Heart left ventricle (tissue), 16 donors: ENCODE measurements around the gene HOXB7. TPM values are rescaled to one million over a fixed set of nuclear protein-coding genes. Genes with fewer than 3 reads are reported as not detected.

Source experiments
- ATAC-seq, 4 donors: fragments of 200-7000 bp; cut with Tn5 transposase; one replicate each; pipeline ENCODE4 v1.9.1; 2020 to 2022; ENCODE audit warnings: moderate library complexity in 4 of 4, mild to moderate bottlenecking in 3 of 4, moderate number of reproducible peaks in 1 of 4
- DNase-seq, 5 donors: peaks; one replicate each; pipeline ENCODE4 v3.0.0-alpha.2; 2020
- H3K27ac ChIP-seq, 12 donors: fragments of 200-600 bp; sonication (generic) in 4 of 12; one replicate each; pipeline versions ENCODE4 v1.5.0 to v1.8.0; 2016 to 2022; ENCODE audit warnings: mild to moderate bottlenecking in 2 of 12
- H3K27me3 ChIP-seq, 9 donors: fragments of 200-600 bp; sonication (generic) in 2 of 9; one replicate each; pipeline versions ENCODE4 v1.5.1 to v1.8.0; 2016 to 2022; ENCODE audit warnings: mild to moderate bottlenecking in 3 of 9
- H3K36me3 ChIP-seq, 9 donors: fragments of 200-600 bp; sonication (generic) in 2 of 9; one replicate each; pipeline versions ENCODE4 v1.5.0 to v1.8.0; 2018 to 2022; ENCODE audit warnings: mild to moderate bottlenecking in 2 of 9
- H3K4me1 ChIP-seq, 12 donors: fragments of 200-600 bp; sonication (generic) in 4 of 12; one replicate each; pipeline versions ENCODE4 v1.5.0 to v1.8.0; 2016 to 2022; ENCODE audit warnings: mild to moderate bottlenecking in 3 of 12
- H3K4me3 ChIP-seq, 12 donors: fragments of 200-600 bp; sonication (generic) in 4 of 12; one replicate each; pipeline versions ENCODE4 v1.5.0 to v1.8.0; 2017 to 2022; ENCODE audit warnings: mild to moderate bottlenecking in 9 of 12, moderate library complexity in 4 of 12
- H3K9me3 ChIP-seq, 12 donors: fragments of 200-600 bp; sonication (generic) in 4 of 12; one replicate each; pipeline versions ENCODE4 v1.5.0 to v1.8.0; 2016 to 2022; ENCODE audit warnings: mild to moderate bottlenecking in 1 of 12
- POLR2A ChIP-seq, 2 donors: fragments of 450-650 bp; IDR thresholded peaks; one replicate each; pipeline ENCODE4 v1.6.1; 2017; ENCODE audit warnings: antibody characterized with exemption in 2 of 2, mild to moderate bottlenecking in 2 of 2, moderate library complexity in 2 of 2
- WGBS, 4 donors: extraction: QIAGEN DNeasy Blood & Tissue Kit in 2 of 4; methylation state at CpG; one replicate each; pipeline versions ENCODE4 v1.1.5 to v1.1.7; 2013 to 2018; 5-methylcytosine and 5-hydroxymethylcytosine counted together
- intact Hi-C, 10 donors: fragments of 100-400 bp; cut with DNase I; formaldehyde crosslinking; loops; one replicate each; pipeline versions ENCODE4 v1.11.1 to v1.14.2; 2022
- polyA plus RNA-seq, 2 donors: library from polyadenylated mRNA; stranded (reverse); fragments of 200-250 nt; gene quantifications; one replicate each; pipeline ENCODE4 v1.2.3, GENCODE V29; 2013
- total RNA-seq, 9 donors: library from RNA; depleted of rRNA in 2 of 9; stranded (reverse); fragments of >200 nt in 2 of 9; fragmentation: NEBNext Ultra II Directional in 3 of 9; extraction: Animal tissue kit (Norgen Biotek cat#: 25700) in 3 of 9; gene quantifications; one replicate each; pipeline versions ENCODE4 v1.1.0 to v1.2.4, GENCODE V29; 2016 to 2023
- TF ChIP-seq, protein P1 (sequence below), 12 donors: fragments of 200-600 bp; sonication (generic) in 4 of 12; IDR thresholded peaks; one replicate each; pipeline versions ENCODE4 v1.5.0 to v1.8.0; 2018 to 2022; ENCODE audit warnings: antibody characterized with exemption in 12 of 12, mild to moderate bottlenecking in 5 of 12
- donor health status: ischemic (EF 13 %, LVEDD 7.1; RV severe dilation, severe dysfunction).
- donor health status: healthy with polysubstance abuse.
- donor health status: DM: no; HTN: yes; CAD: no.
- donor health status: DM: no; HTN: no; CAD: no.
- donor health status: ischemic (EF 25% LVEDD 6.9; RV normal size, moderate dysfunction).
- donor health status: ischemic (EF 25% LVEDD 5.7; RV mildly dilated, moderate dysfunction).
- donor health status: healthy.
- donor health status: DM: yes; HTN: yes; CAD: no.
- donor health status: ischemic (EF 35%, LVEDD 5.7; RV mildly dilated, moderate dysfunction).
- donor health status: nonischemic (EF 11% LVEDD 7.7; RV severe dilation, severe dysfunction).
- donor health status: DM: yes; HTN: yes; CAD: no.
- donor health status: PGD.
- donor health status: ischemic (EF 29% LVEDD 5.4; RV normal size, mild dysfunction).
- donor health status: nonischemic (EF 23%, LVEDD 6.1; RV moderate dilation, normal function).

HOXB7 gene
- total and polyA plus RNA-seq, 11 donors, result 0.12 to 0.88 (median 0.40) TPM; not detected in 5

DNA sequence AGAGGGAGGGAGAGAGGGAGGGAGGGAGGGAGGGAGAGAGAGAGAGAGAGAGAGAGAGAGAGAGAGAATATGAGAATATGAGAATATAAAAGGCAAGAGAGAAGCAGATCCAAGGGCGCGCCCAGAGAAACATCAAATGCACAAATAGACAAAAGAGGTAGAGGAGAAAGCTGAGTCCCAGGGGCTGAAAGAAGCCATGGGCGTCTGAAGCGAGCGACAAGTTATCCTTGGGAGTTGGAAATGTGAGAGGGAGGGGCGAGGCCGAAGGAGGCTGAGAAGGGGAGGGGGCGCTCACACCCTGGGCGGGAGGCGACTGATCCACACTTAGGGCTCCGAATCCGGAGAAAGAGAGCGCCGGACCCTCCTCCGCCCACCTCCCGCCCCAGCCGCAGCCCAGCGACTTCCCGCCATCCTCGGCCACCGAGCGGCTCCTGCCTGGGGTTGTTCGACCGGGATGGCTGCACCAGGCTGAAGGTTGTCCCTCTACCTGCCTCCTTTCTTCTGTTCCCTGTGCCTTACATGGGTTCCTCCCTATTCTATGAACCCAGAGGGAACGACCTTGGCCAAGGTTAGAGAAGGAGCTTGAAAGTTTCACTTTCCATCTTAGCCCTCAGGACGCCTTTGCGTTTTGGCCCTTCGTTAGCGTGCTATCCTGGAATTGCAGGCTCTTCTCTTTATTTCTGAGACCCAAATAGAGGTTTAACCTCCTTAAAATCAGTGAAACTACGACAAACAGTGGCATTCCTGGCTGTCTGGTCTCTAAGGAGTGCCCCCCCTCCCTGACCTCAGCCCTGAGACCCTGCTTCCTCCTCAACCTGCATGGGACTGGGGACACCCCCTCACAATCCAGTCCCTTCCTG lies 36.5 kb upstream of the HOXB7 start:
- peak overlapping the region; percentile 18 to 56 (median 31) for H3K4me3 ChIP-seq
- no peaks in the 10 kb centered on the region for H3K36me3 ChIP-seq
- 1 to 2% (median 1%) methylated on average over 24 to 30 of the region's 30 CpGs for WGBS, 4 donors
- H3K27me3 ChIP-seq, result peaks cover 47 to 99% (median 72%) of the 10 kb centered on the region in 9 donors
- TF ChIP-seq, protein P1, sequence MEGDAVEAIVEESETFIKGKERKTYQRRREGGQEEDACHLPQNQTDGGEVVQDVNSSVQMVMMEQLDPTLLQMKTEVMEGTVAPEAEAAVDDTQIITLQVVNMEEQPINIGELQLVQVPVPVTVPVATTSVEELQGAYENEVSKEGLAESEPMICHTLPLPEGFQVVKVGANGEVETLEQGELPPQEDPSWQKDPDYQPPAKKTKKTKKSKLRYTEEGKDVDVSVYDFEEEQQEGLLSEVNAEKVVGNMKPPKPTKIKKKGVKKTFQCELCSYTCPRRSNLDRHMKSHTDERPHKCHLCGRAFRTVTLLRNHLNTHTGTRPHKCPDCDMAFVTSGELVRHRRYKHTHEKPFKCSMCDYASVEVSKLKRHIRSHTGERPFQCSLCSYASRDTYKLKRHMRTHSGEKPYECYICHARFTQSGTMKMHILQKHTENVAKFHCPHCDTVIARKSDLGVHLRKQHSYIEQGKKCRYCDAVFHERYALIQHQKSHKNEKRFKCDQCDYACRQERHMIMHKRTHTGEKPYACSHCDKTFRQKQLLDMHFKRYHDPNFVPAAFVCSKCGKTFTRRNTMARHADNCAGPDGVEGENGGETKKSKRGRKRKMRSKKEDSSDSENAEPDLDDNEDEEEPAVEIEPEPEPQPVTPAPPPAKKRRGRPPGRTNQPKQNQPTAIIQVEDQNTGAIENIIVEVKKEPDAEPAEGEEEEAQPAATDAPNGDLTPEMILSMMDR (IDR thresholded peaks at IDR 0.05), result no peak
- no peak for TF ChIP-seq POLR2A (IDR thresholded peaks at IDR 0.05)
- peaks cover 0 to 14% (median 0%) of the 10 kb centered on the region in 12 donors for H3K4me1 ChIP-seq
- no peaks in the 10 kb centered on the region for H3K9me3 ChIP-seq
- no peak overlapping the region for H3K27ac ChIP-seq
- ATAC-seq, result no peak
- intact Hi-C loops, result no loop called here
- no peak for DNase-seq

DNA sequence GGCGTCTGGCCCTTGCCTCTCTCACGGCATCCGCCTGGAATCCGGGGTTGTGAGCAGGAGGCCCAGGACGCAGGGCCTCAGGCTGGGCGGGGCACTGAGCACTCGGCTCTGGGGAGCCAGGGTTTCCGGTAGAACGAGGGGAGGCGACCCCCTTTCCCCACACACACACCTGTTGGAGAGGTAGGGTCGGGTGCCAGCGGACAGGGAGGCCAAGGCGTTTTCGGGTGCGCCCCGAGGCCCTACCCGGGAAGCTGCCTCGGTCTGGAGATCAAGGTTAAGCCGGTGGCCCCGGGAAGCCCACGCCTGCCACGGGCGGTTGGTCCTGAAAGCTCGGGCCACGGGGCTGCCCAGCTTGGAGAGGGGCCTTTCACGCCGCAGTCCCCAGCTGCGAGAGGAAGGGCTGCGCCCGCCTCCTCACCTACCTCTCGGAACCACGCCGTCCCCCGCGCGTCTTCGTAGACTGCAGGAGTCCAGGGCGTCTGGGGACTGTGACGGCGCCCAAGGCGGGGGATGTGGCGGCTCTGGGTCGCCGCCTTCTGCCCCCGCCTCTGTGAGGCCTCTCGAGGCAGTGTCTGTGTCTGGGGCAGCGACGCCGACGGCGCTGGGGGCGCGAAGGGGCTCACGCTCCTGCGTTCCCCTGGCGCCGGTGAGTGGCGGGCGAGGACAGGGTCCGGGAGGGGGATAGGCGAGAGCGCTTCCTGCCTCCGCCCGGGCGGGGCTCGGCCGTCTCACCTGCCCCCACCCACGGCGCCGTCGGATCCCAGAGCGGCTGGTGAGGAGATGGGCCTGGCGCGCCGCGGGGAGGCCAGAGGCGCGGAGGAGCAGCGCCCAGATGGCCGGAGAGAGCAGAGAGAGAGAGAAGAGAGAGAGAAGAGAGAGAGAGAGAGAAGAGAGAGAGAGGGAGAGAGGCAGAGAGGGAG lies 35.6 kb upstream of the HOXB7 start:
- ATAC-seq, result peak in 1 of 4 donors; percentile 27
- no peak overlapping the region for H3K27ac ChIP-seq
- H3K4me3 ChIP-seq, result peak overlapping the region in 1 of 12 donors; percentile 37
- no peak for DNase-seq
- TF ChIP-seq POLR2A (IDR thresholded peaks at IDR 0.05), result no peak
- TF ChIP-seq, protein P1 (IDR thresholded peaks at IDR 0.05), result no peak
- peaks cover 0 to 14% (median 0%) of the 10 kb centered on the region in 12 donors for H3K4me1 ChIP-seq
- H3K9me3 ChIP-seq, result no peaks in the 10 kb centered on the region
- H3K27me3 ChIP-seq, result peaks cover 55 to 100% (median 81%) of the 10 kb centered on the region in 9 donors
- no peaks in the 10 kb centered on the region for H3K36me3 ChIP-seq
- 1 to 3% (median 2%) methylated on average over 48 to 80 of the region's 80 CpGs for WGBS, 4 donors
- intact Hi-C loops, result no loop called here

DNA sequence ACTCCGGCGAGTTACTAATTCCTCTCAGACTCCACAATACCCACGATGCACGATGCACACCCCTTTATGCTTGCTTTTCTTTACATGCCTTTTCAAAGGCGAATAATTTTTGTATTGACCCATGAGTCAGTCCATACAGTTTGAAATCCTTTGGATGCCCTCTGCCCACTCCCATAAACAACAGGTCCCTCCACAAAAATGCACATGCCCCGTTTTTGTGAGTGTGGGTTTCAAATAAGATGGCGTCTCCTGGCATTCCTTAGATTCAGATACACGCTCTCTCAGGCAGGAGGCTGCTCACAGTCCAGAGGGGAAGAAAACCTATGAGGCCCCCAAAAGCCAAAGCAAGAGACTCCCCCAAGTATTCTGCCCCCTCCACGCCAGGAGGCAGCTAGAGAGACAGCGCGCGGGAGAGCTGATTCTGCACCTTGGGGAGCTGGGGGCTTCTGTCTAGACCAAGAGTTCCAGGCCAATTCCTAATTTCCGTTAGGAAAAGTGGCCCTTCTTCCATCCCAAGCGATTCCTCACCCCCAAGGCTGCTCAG lies 34.9 kb upstream of the HOXB7 start:
- TF ChIP-seq, protein P1 (IDR thresholded peaks at IDR 0.05), result no peak
- no peak for TF ChIP-seq POLR2A (IDR thresholded peaks at IDR 0.05)
- H3K9me3 ChIP-seq, result no peaks in the 10 kb centered on the region
- no peak overlapping the region for H3K4me3 ChIP-seq
- no peaks in the 10 kb centered on the region for H3K36me3 ChIP-seq
- intact Hi-C loops, result no loop called here
- H3K4me1 ChIP-seq, result peaks cover 0 to 14% (median 0%) of the 10 kb centered on the region in 12 donors
- 12 to 18% (median 14%) methylated on average over 13 to 14 of the region's 14 CpGs for WGBS, 4 donors
- ATAC-seq, result no peak
- no peak overlapping the region for H3K27ac ChIP-seq
- DNase-seq, result no peak
- peaks cover 61 to 100% (median 86%) of the 10 kb centered on the region in 9 donors for H3K27me3 ChIP-seq
